ENCODE measurements around the gene SLC1A3. TPM values are rescaled to one million over a fixed set of nuclear protein-coding genes. Genes with fewer than 3 reads are reported as not detected.

Gene SLC1A3
- total and polyA plus RNA-seq, 10 of the 15 experiments (the other 5 are each of a cell fraction or from before 2014, with no cell fraction given) = 0.23 to 4.4 (median 3.3) TPM

GRCh38 chr5:36681711-36682110 is 75.3 kb downstream of the SLC1A3 start:
- ChIA-PET RAD21 (ENCODE audit: unreplicated experiment) (no interaction called here), SMC1A (ENCODE audit: uncharacterized antibody, unreplicated experiment) (no interaction called here), POLR2A (no interaction called here), CTCF (no interaction called here)
- H3K9ac ChIP-seq (ENCODE audit: control insufficient read depth, insufficient read depth, low read length) = no peak overlapping the region
- DNase-seq (ENCODE audit: low read depth, low spot score) = no peak
- intact Hi-C loops (cut with micrococcal nuclease; ENCODE audit: unreplicated experiment) = no loop called here
- ATAC-seq = no peak
- H3K4me1 ChIP-seq (ENCODE audit: control insufficient read depth, insufficient read depth, low read length) = peaks cover 7% of the 10 kb centered on the region
- H3K79me2 ChIP-seq (ENCODE audit: control insufficient read depth, insufficient read depth, low read length) = no peaks in the 10 kb centered on the region
- 6% methylated on average over 1 of the region's 1 CpG for WGBS (ENCODE audit: insufficient coverage, insufficient replicate concordance, low lambda C conversion rate, missing lambda C conversion rate)
- in situ Hi-C loops (cut with MboI) = no loop called here
- no peaks in the 10 kb centered on the region for H3K9me3 ChIP-seq (replicated peaks; ENCODE audit: control insufficient read depth, insufficient read depth, low read length)
- no peak overlapping the region for H3K4me2 ChIP-seq (ENCODE audit: control insufficient read depth, insufficient read depth)
- no peak overlapping the region for H3K27ac ChIP-seq (ENCODE audit: control insufficient read depth, insufficient read depth)
- H2AFZ ChIP-seq (ENCODE audit: control insufficient read depth, low read depth, low read length) = no peak overlapping the region
- H3K4me3 ChIP-seq = no peak overlapping the region
- no peak for TF ChIP-seq POLR2AphosphoS5 (IDR thresholded peaks at IDR 0.05; ENCODE audit: low read length)
- no peak for TF ChIP-seq SREBF1 (IDR thresholded peaks at IDR 0.05; ENCODE audit: low read length)
- TF ChIP-seq ZNF24 (IDR thresholded peaks at IDR 0.05) = no peak
- no peak for TF ChIP-seq ZNF207 (IDR thresholded peaks at IDR 0.05; ENCODE audit: borderline replicate concordance)
- TF ChIP-seq PBX3 (IDR thresholded peaks at IDR 0.05; ENCODE audit: insufficient replicate concordance, low read depth, low read length) = no peak
- no peak for TF ChIP-seq CHD1 (IDR thresholded peaks at IDR 0.05; ENCODE audit: low read depth, low read length)
- no peak for TF ChIP-seq CBX3 (IDR thresholded peaks at IDR 0.05; ENCODE audit: borderline replicate concordance, low read depth)
- no peak for TF ChIP-seq CREM (IDR thresholded peaks at IDR 0.05; ENCODE audit: low read depth)
- no peak for TF ChIP-seq IRF3 (IDR thresholded peaks at IDR 0.05)
- TF ChIP-seq ATF7 (IDR thresholded peaks at IDR 0.05; ENCODE audit: low read depth) = no peak
- no peak for TF ChIP-seq RAD51 (IDR thresholded peaks at IDR 0.05)
- no peaks in the 10 kb centered on the region for H3K27me3 ChIP-seq (replicated peaks in 1 of 2; ENCODE audit: control insufficient read depth in 2 of 2, insufficient read depth in 2 of 2, low read length in 1 of 2)
- H4K20me1 ChIP-seq (ENCODE audit: control insufficient read depth, insufficient read depth) = no peaks in the 10 kb centered on the region
- H3K36me3 ChIP-seq (ENCODE audit: control insufficient read depth in 2 of 2, insufficient read depth in 2 of 2, low read length in 1 of 2) = no peaks in the 10 kb centered on the region
- BruUV-seq (replicated peaks) = no TSS peak
- FAIRE-seq = no peak
